CD4-positive, CD25-positive, alpha-beta regulatory T cell (primary cell): ENCODE measurements around the gene HUS1B. TPM values are rescaled to one million over a fixed set of nuclear protein-coding genes. Genes with fewer than 3 reads are reported as not detected.

Source experiments
- polyA plus RNA-seq, 4 donors: library from polyadenylated mRNA; unstranded; fragments of 300-500 nt; fragmentation: Illumina TruSeq; gene quantifications; one replicate each; pipeline ENCODE4 v1.2.3, GENCODE V29; 2021
- total RNA-seq: library from RNA; stranded (reverse); gene quantifications from one replicate; pipeline ENCODE4 v1.2.3, GENCODE V29; 2022

The HUS1B gene
- total and polyA plus RNA-seq, 5 donors from 2014 or later, result 0.83 to 4.8 (median 2.2) TPM

Other genes with a start within 250 kb of the HUS1B start
- gene EXOC2, start 36.0 kb upstream of the HUS1B start, total RNA-seq, result 35.9 TPM
- 10 to 100 TPM; 33.1 to 43.6 (median 39.4) TPM for gene EXOC2, start 36.0 kb upstream of the HUS1B start, polyA plus RNA-seq